Activated CD8-positive, alpha-beta memory T cell treated with anti-CD3 and anti-CD28 coated beads for 4 hours (primary cell): ENCODE data around the gene ATL2.

Experiments
- DNase-seq, 2 donors: peaks; one replicate each; pipeline ENCODE4 v3.0.0-alpha.2; 2020; ENCODE audit warnings: low read depth in 2 of 2

The ATL2 gene

DNA sequence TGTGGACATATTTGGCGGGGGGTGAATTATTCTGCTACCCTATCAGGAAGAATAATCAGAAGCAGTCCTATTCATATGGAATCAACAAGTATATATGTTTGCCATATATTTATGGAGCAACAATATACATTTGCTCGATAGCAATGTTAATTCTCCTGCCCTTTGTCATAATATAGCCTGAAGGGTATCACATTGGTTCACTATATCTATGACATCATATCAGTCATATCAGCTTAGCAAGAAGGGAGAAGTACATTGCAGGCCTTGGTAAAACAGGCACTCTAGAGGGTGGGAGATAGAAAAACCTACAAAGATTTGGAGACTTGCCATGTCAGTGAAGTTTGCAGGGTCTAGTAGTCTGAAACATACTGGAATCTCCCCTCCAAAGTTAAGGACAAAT lies 128.4 kb downstream of the ATL2 start:
- DNase-seq = no peak

- no peak for DNase-seq
Observed at GRCh38 chr2:38248255-38248654, 128.8 kb downstream of the ATL2 start.

- DNase-seq = no peak
Observed at GRCh38 chr2:38246105-38246504, 131.0 kb downstream of the ATL2 start.

GRCh38 chr2:38245114-38245641 lies 131.9 kb downstream of the ATL2 start:
- no peak for DNase-seq

- no peak for DNase-seq
Observed at GRCh38 chr2:38244301-38244700, 132.8 kb downstream of the ATL2 start.
